ENCODE data around the gene PPP1R12A. TPM values are rescaled to one million over a fixed set of nuclear protein-coding genes. Genes with fewer than 3 reads are reported as not detected.

The PPP1R12A gene
- total RNA-seq, 1 donor from 2014 or later: 86.7 TPM

DNA sequence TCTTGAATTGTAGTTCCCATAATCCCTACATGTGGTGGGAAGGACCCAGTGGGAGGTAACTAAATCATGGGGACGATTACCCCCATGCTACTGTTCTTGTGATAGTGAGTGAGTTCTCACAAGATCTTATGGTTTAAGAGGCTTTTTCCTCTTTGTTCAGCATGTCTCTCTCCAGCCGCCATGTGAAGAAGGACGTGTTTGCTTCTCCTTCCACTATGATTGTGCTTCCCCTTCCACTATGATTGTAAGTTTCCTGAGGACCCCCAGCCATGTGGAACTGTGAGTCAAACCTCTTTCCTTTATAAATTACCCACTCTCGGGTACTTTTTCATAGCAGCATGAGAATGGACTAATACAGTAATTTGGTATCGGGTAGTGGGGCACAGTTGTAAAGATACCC lies 97.3 kb downstream of the PPP1R12A start:
- H4K20me1 ChIP-seq (ENCODE audit: low read depth): peaks cover 10% of the 10 kb centered on the region
- TF ChIP-seq EZH2 (IDR thresholded peaks at IDR 0.05) (no peak), EZH2phosphoT487 (IDR thresholded peaks at IDR 0.05) (no peak)
- TF ChIP-seq, protein P1, sequence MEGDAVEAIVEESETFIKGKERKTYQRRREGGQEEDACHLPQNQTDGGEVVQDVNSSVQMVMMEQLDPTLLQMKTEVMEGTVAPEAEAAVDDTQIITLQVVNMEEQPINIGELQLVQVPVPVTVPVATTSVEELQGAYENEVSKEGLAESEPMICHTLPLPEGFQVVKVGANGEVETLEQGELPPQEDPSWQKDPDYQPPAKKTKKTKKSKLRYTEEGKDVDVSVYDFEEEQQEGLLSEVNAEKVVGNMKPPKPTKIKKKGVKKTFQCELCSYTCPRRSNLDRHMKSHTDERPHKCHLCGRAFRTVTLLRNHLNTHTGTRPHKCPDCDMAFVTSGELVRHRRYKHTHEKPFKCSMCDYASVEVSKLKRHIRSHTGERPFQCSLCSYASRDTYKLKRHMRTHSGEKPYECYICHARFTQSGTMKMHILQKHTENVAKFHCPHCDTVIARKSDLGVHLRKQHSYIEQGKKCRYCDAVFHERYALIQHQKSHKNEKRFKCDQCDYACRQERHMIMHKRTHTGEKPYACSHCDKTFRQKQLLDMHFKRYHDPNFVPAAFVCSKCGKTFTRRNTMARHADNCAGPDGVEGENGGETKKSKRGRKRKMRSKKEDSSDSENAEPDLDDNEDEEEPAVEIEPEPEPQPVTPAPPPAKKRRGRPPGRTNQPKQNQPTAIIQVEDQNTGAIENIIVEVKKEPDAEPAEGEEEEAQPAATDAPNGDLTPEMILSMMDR (IDR thresholded peaks at IDR 0.05): no peak
- H3K27ac ChIP-seq: no peak overlapping the region
- H3K27me3 ChIP-seq: no peaks in the 10 kb centered on the region
- Mint-ChIP-seq H3K4me3 (no peak overlapping the region), H3K36me3 (peaks cover 51% of the 10 kb centered on the region), H3K27ac (no peak overlapping the region), H3K4me1 (no peaks in the 10 kb centered on the region), H3K27me3 (ENCODE audit: insufficient read depth, low read depth) (no peaks in the 10 kb centered on the region), H3K9me3 (peaks cover 30% of the 10 kb centered on the region)
- no peak overlapping the region for H3K4me2 ChIP-seq
- peaks cover 4% of the 10 kb centered on the region for H3K9me3 ChIP-seq (ENCODE audit: low read depth)
- no peaks in the 10 kb centered on the region for H3F3A ChIP-seq (ENCODE audit: low read depth)
- no peak for DNase-seq (ENCODE audit: low spot score)
- H3K9ac ChIP-seq: no peak overlapping the region
- H2AFZ ChIP-seq (replicated peaks): no peak overlapping the region
- no peaks in the 10 kb centered on the region for H3K4me1 ChIP-seq
- H3K79me2 ChIP-seq (ENCODE audit: low read depth): peaks cover 21% of the 10 kb centered on the region
- peaks cover 9% of the 10 kb centered on the region for H3K36me3 ChIP-seq
- no peak overlapping the region for H3K4me3 ChIP-seq

DNA sequence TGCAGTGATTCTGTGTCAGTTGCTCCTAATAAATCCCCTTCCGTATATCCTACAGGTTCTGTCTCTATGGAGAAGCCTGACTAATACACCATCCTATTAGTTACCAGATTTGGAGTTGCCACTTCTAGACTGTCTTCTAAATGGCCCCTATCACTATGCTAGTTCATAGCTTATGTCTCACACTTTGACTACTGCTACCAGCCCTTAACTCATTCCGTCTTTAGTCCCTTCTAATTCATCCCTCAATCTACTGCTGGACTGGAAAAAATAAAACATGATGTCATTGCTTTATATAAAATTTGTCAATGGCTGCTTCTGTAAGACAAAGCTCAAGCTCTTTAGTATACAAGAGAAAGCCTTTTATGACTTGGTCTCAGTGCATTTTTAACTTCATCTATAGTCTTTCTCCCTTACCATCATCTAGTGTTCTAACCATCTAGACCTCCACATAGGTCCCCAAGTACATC lies 99.5 kb downstream of the PPP1R12A start:
- Histone ChIP-seq H3K9ac (no peak overlapping the region), H3K9me3 (ENCODE audit: low read depth) (peaks cover 4% of the 10 kb centered on the region), H3K4me2 (no peak overlapping the region), H2AFZ (replicated peaks) (no peak overlapping the region), H3K4me1 (no peaks in the 10 kb centered on the region), H3K79me2 (ENCODE audit: low read depth) (peaks cover 9% of the 10 kb centered on the region), H4K20me1 (ENCODE audit: low read depth) (peaks cover 10% of the 10 kb centered on the region), H3K4me3 (no peak overlapping the region), H3K27me3 (no peaks in the 10 kb centered on the region), H3K27ac (no peak overlapping the region), H3F3A (ENCODE audit: low read depth) (no peaks in the 10 kb centered on the region), H3K36me3 (peaks cover 13% of the 10 kb centered on the region)
- TF ChIP-seq, protein P1 (IDR thresholded peaks at IDR 0.05): no peak
- TF ChIP-seq EZH2phosphoT487 (IDR thresholded peaks at IDR 0.05) (no peak), EZH2 (IDR thresholded peaks at IDR 0.05) (no peak)
- Mint-ChIP-seq H3K4me3 (no peak overlapping the region), H3K27me3 (ENCODE audit: insufficient read depth, low read depth) (no peaks in the 10 kb centered on the region), H3K9me3 (peaks cover 25% of the 10 kb centered on the region), H3K27ac (no peak overlapping the region), H3K36me3 (peaks cover 36% of the 10 kb centered on the region), H3K4me1 (no peaks in the 10 kb centered on the region)
- DNase-seq (ENCODE audit: low spot score): no peak

DNA sequence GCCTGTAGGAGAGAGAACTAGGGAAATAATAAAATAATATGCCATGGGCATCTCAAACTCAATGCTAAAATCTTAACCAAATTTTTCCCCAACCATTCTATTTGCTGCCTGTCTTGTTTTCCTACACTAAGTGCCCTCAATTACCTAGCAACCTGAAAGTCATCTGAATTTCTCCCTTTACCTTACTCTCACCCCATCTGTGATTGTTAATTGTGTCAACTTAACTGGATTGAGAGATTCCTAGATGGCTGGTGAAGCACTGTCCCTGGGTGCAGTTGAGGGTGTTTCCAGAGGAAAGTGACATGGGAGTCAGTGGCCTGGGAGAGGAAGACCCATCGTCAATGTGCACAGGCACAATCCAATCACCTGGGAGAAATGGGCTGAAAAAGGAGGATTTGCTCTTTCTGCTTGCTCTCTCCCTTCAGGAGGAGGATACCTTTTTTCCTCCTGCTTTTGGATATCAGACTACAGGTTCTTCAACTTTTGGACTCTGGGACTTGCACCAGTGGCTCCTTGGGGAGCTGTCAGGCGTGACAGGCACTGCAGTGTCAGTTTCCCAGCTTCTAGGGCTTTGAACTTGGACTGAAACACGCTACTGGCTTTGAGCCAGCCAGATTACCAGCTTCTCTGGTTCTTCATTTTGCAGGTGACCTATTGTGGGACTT lies 100.1 kb downstream of the PPP1R12A start:
- Histone ChIP-seq H3F3A (ENCODE audit: low read depth) (no peaks in the 10 kb centered on the region), H3K4me2 (no peak overlapping the region), H3K9me3 (ENCODE audit: low read depth) (peaks cover 4% of the 10 kb centered on the region), H2AFZ (replicated peaks) (no peak overlapping the region), H3K4me1 (no peaks in the 10 kb centered on the region), H3K27me3 (no peaks in the 10 kb centered on the region), H3K36me3 (peaks cover 11% of the 10 kb centered on the region), H3K4me3 (no peak overlapping the region), H3K79me2 (ENCODE audit: low read depth) (peaks cover 7% of the 10 kb centered on the region), H4K20me1 (ENCODE audit: low read depth) (peaks cover 10% of the 10 kb centered on the region), H3K27ac (no peak overlapping the region), H3K9ac (no peak overlapping the region)
- Mint-ChIP-seq H3K4me3 (no peak overlapping the region), H3K27me3 (ENCODE audit: insufficient read depth, low read depth) (no peaks in the 10 kb centered on the region), H3K4me1 (no peaks in the 10 kb centered on the region), H3K36me3 (peaks cover 32% of the 10 kb centered on the region), H3K9me3 (peaks cover 21% of the 10 kb centered on the region), H3K27ac (no peak overlapping the region)
- TF ChIP-seq, protein P1 (IDR thresholded peaks at IDR 0.05): no peak
- TF ChIP-seq EZH2phosphoT487 (IDR thresholded peaks at IDR 0.05): no peak
- TF ChIP-seq EZH2 (IDR thresholded peaks at IDR 0.05): no peak
- no peak for DNase-seq (ENCODE audit: low spot score)
